HepG2 (cell line): ENCODE data around the gene PARP3. TPM values are rescaled to one million over a fixed set of nuclear protein-coding genes. Genes with fewer than 3 reads are reported as not detected.

Experiments used
- ATAC-seq: fragments of 200-7000 bp; cut with Tn5 transposase; 3 replicates; pipeline ENCODE4 v1.9.1; 2020; ENCODE audit warnings: mild to moderate bottlenecking, moderate library complexity
- BruUV-seq: library from RNA; stranded (reverse); fragments of 400-500 nt; replicated peaks from 2 replicates; lab custom pipeline; 2021; lab: Mats Ljungman, UMichigan
- CTCF ChIA-PET: fragments of 300-600 bp; formaldehyde crosslinking; extraction: SDS; loops from one replicate; lab custom pipeline; 2021; ENCODE audit warnings: low total read pairs, inconsistent platforms, low intra/inter-chr PET ratio; lab: Yijun Ruan, JAX
- POLR2A ChIA-PET: fragments of 350-600 bp; sonication (Branson Sonifier 250); formaldehyde crosslinking; loops from one replicate; lab custom pipeline; 2020; ENCODE audit warnings: antibody characterized with exemption, inconsistent platforms; lab: Yijun Ruan, JAX
- DNase-seq: peaks from one replicate; pipeline ENCODE4 v3.0.0-alpha.2; 2015; ENCODE audit warnings: low spot score
- FAIRE-seq: peaks from 3 replicates; lab custom pipeline; 2011; peaks lifted over from hg19 to GRCh38; lab: Jason Lieb, UNC
- H2AFZ ChIP-seq: one replicate; pipeline ENCODE4 v1.6.1; 2011; ENCODE audit warnings: low read length, inconsistent platforms
- H3K27ac ChIP-seq: fragments of 300-600 bp; 3 replicates; pipeline ENCODE4 v1.8.0; 2011; ENCODE audit warnings: mixed run types, mild to moderate bottlenecking, mixed read lengths, low read length, inconsistent platforms; ENCODE audit not compliant: insufficient read depth; ENCODE audit errors: extremely low read length
- H3K27me3 ChIP-seq, 2 experiments: fragments of 200-600 bp in 1 of 2; 2 replicates in 1 of 2; 3 replicates in 1 of 2; pipeline versions ENCODE4 v1.6.0 to v1.8.0; 2011; ENCODE audit warnings: low read length in 2 of 2, mild to moderate bottlenecking in 2 of 2, moderate library complexity in 2 of 2, inconsistent platforms in 1 of 2; ENCODE audit not compliant: insufficient read depth in 2 of 2, control insufficient read depth in 1 of 2
- H3K36me3 ChIP-seq, 2 experiments: fragments of 200-600 bp in 1 of 2; replicated peaks in 1 of 2; 2 replicates in 1 of 2; 3 replicates in 1 of 2; pipeline versions ENCODE4 v1.5.1 to v1.8.0; 2011; ENCODE audit warnings: low read length in 2 of 2, inconsistent platforms in 1 of 2; ENCODE audit not compliant: insufficient read depth in 2 of 2, control insufficient read depth in 1 of 2
- H3K4me1 ChIP-seq: 2 replicates; pipeline ENCODE4 v1.5.1; 2012; ENCODE audit warnings: low read length, inconsistent platforms; ENCODE audit not compliant: insufficient read depth
- H3K4me2 ChIP-seq: 2 replicates; pipeline ENCODE4 v1.6.0; 2011; ENCODE audit warnings: low read depth, low read length, inconsistent platforms
- H3K4me3 ChIP-seq, 3 experiments: fragments of 200-600 bp in 1 of 3; sonication (generic), shearing (Covaris generic) in 1 of 3; replicated peaks in 1 of 3; 2 replicates each; pipeline ENCODE4 v1.5.1; 2011 to 2016; ENCODE audit warnings: low read length in 3 of 3, inconsistent platforms in 2 of 3, low read depth in 2 of 3, mild to moderate bottlenecking in 2 of 3, control low read depth in 1 of 3, mixed read lengths in 1 of 3; ENCODE audit not compliant: insufficient read depth in 1 of 3
- H3K79me2 ChIP-seq: one replicate; pipeline ENCODE4 v1.6.1; 2011; ENCODE audit warnings: low read length, inconsistent platforms; ENCODE audit not compliant: insufficient read depth
- H3K9ac ChIP-seq: 2 replicates; pipeline ENCODE4 v1.6.0; 2011; ENCODE audit warnings: mild to moderate bottlenecking, low read depth, low read length, inconsistent platforms; ENCODE audit not compliant: insufficient read depth
- H3K9me3 ChIP-seq: 2 replicates; pipeline ENCODE4 v1.5.1; 2012; ENCODE audit warnings: mild to moderate bottlenecking, low read length
- H4K20me1 ChIP-seq: 2 replicates; pipeline ENCODE4 v1.6.0; 2011; ENCODE audit warnings: inconsistent platforms, mild to moderate bottlenecking, low read length, moderate library complexity; ENCODE audit not compliant: insufficient read depth
- HNRNPL ChIP-seq: fragments of 200-400 bp; formaldehyde crosslinking; IDR thresholded peaks from 2 replicates; pipeline ENCODE4 v1.6.1; 2017; ENCODE audit warnings: mild to moderate bottlenecking, low read depth, low read length
- MTA3 ChIP-seq: sonication (generic); formaldehyde crosslinking; IDR thresholded peaks from 2 replicates; pipeline ENCODE4 v1.4.0; 2020; ENCODE audit warnings: missing genetic modification reagents
- RFXAP ChIP-seq: sonication (generic); formaldehyde crosslinking; IDR thresholded peaks from 2 replicates; pipeline ENCODE4 v1.4.0; 2020; ENCODE audit warnings: missing genetic modification reagents, borderline replicate concordance
- ZNF501 ChIP-seq: sonication (generic); formaldehyde crosslinking; IDR thresholded peaks from 2 replicates; pipeline ENCODE4 v1.5.1; 2020; ENCODE audit warnings: mild to moderate bottlenecking, moderate library complexity, missing genetic modification reagents
- ZNF572 ChIP-seq: sonication (generic); formaldehyde crosslinking; IDR thresholded peaks from 2 replicates; pipeline ENCODE4 v1.5.1; 2020; ENCODE audit warnings: mild to moderate bottlenecking, missing genetic modification reagents
- ZNF629 ChIP-seq: sonication (generic); formaldehyde crosslinking; conservative IDR thresholded peaks from 2 replicates; pipeline ENCODE4 v1.5.0; 2020; ENCODE audit warnings: missing genetic modification reagents
- ZSCAN25 ChIP-seq: sonication (generic); formaldehyde crosslinking; IDR thresholded peaks from 2 replicates; pipeline ENCODE4 v1.8.0; 2022; ENCODE audit warnings: mild to moderate bottlenecking, missing genetic modification reagents
- WGBS: methylation state at CpG from one replicate; pipeline ENCODE4 v1.1.6; 2017; ENCODE audit warnings: low lambda C conversion rate; 5-methylcytosine and 5-hydroxymethylcytosine counted together
- in situ Hi-C: cut with HindIII; loops from 2 replicates; pipeline ENCODE4 v1.10.0; 2017; ENCODE audit warnings: low pct_unique_long_range_greater_than_20kb; ENCODE audit not compliant: extremely low pct_ligation_motif_present
- intact Hi-C: fragments of 100-400 bp; cut with micrococcal nuclease; formaldehyde crosslinking; loops from one replicate; pipeline ENCODE4 v1.10.0; 2022; ENCODE audit not compliant: unreplicated experiment
- polyA plus RNA-seq, 8 experiments: library from polyadenylated mRNA; depleted of rRNA in 3 of 8; stranded (reverse) in 7 of 8; unstranded in 1 of 8; fragments of >200 nt; fragmentation: Illumina TruSeq in 4 of 8; extraction: Trizol in 4 of 8; gene quantifications; 2 replicates each; pipeline versions ENCODE4 v1.2.1 to v1.2.3, GENCODE V29; 2011 to 2016; ENCODE audit warnings: low read depth in 4 of 8, missing spikeins in 1 of 8, mixed read lengths in 1 of 8; ENCODE audit not compliant: insufficient read depth in 1 of 8
- total RNA-seq, 5 experiments: library from RNA; depleted of rRNA; stranded (reverse); fragments of >200 nt; fragmentation: Illumina TruSeq; extraction: Trizol; gene quantifications; 2 replicates each; pipeline ENCODE4 v1.2.3, GENCODE V29; 2016; ENCODE audit warnings: low read depth in 1 of 5
- TF ChIP-seq, protein P1 (sequence below): sonication (generic); formaldehyde crosslinking; IDR thresholded peaks from 2 replicates; pipeline ENCODE4 v1.5.1; 2020; ENCODE audit warnings: missing genetic modification reagents, mild to moderate bottlenecking, borderline replicate concordance
- TF ChIP-seq, protein P2 (sequence below): sonication (generic); formaldehyde crosslinking; IDR thresholded peaks from 2 replicates; pipeline ENCODE4 v1.9.0; 2022; ENCODE audit warnings: missing genetic modification reagents, mild to moderate bottlenecking, borderline replicate concordance

PARP3 gene
- total and polyA plus RNA-seq, 2 of the 13 experiments (the other 11 are each of a cell fraction or from before 2014, with no cell fraction given) = 11.2 to 21.5 TPM

GRCh38 chr3:51969841-51970240, 27.7 kb downstream of the PARP3 start (continued):
- TF ChIP-seq ZNF501 (CRISPR knock-in tag) (no peak), ZSCAN25 (CRISPR knock-in tag) (no peak), HNRNPL (peak; percentile 59; the same call in 1 of the 2 replicates)
- TF ChIP-seq, protein P1, sequence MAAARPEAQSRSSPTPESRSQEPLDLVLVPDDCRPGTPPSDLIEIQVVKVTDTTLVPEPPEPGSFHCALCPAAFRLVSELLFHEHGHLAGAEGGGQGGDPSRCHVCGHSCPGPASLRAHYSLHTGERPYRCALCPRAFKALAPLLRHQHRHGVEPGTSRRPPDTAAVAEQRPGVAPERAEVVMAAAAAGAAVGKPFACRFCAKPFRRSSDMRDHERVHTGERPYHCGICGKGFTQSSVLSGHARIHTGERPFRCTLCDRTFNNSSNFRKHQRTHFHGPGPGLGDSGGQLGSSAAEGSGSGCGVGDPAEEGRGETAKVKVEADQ (CRISPR knock-in tag) = no peak

DNA sequence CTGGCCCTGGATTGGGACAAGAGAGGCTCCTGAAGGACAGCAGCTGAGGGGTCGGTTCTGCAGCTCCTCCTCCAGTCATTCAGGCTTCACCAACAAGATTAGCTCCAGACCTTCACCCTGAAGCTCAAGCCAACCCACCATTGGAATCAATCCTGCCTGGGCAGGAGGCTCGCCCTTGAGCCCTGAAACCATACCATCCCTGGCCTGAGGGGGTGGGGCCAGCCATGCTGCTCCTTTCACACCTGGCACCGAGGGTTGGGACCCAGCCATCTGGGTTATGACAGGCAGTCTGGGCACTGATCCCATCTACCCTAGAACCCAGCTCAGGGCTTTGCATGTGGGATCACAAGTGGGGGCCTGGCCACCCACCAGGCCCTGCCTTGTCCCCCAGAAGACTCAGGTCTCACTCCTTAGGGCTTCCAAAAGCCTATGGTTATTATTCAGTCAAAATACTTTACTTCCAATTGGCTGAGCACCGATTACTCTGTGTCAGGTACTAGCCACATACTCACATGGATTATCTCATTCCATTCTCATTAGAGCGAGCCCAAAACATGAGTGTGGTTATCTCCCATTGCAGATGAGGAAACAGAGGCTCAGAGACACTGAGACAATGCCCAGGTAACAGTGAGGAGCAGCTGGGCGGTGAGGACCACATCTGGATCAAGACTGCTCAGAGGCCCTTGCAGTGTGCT, 28.6 kb downstream of the PARP3 start:
- peaks cover 2 to 5% of the 10 kb centered on the region in 2 experiments; a peak in 1 of 5 replicates for H3K36me3 ChIP-seq
- H3K4me3 ChIP-seq = no peak overlapping the region
- H3K4me1 ChIP-seq = peaks cover 78% of the 10 kb centered on the region
- H3K27ac ChIP-seq = no peak overlapping the region
- H3K79me2 ChIP-seq = peaks cover 14% of the 10 kb centered on the region
- POLR2A ChIA-PET = interaction anchor here (6.2 to 6.8 kb wide), 2 partner anchors 13 to 28 kb away, joined by 59 to 80 read pairs; partner anchors contain the start of genes ACY1, PARP3 and RRP9
- H3K4me2 ChIP-seq = no peak overlapping the region
- intact Hi-C loops (no loop called here), in situ Hi-C loops (no loop called here)
- DNase-seq (no peak), ATAC-seq (no peak), FAIRE-seq (no peak)
- 88% methylated on average over 4 of the region's 6 CpGs for WGBS
- no peaks in the 10 kb centered on the region; a peak in 1 of 5 replicates for H3K27me3 ChIP-seq
- H3K9me3 ChIP-seq = no peaks in the 10 kb centered on the region
- H4K20me1 ChIP-seq = no peaks in the 10 kb centered on the region
- H2AFZ ChIP-seq = no peak overlapping the region
- no peak overlapping the region for H3K9ac ChIP-seq
- CTCF ChIA-PET = no interaction called here
- TF ChIP-seq, protein P2, sequence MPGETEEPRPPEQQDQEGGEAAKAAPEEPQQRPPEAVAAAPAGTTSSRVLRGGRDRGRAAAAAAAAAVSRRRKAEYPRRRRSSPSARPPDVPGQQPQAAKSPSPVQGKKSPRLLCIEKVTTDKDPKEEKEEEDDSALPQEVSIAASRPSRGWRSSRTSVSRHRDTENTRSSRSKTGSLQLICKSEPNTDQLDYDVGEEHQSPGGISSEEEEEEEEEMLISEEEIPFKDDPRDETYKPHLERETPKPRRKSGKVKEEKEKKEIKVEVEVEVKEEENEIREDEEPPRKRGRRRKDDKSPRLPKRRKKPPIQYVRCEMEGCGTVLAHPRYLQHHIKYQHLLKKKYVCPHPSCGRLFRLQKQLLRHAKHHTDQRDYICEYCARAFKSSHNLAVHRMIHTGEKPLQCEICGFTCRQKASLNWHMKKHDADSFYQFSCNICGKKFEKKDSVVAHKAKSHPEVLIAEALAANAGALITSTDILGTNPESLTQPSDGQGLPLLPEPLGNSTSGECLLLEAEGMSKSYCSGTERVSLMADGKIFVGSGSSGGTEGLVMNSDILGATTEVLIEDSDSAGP = no peak
- TF ChIP-seq ZNF572 = no peak
- TF ChIP-seq MTA3 (CRISPR knock-in tag) = no peak
- 0 out of 2 replicates have a peak, but pooled peaks have one; percentile 1 for TF ChIP-seq ZNF629 (CRISPR knock-in tag)
- no peak for TF ChIP-seq RFXAP (CRISPR knock-in tag)
- BruUV-seq = no TSS peak
